SU-DHL-6 (cell line): ENCODE measurements around the gene FANCC.

ENCODE experiments used
- H2AFZ ChIP-seq: fragments of 200-600 bp; sonication (generic); 2 replicates; pipeline ENCODE4 v1.6.1; 2014; ENCODE audit warnings: low read depth, mild to moderate bottlenecking, moderate library complexity, mixed read lengths, antibody characterized with exemption, low read length; ENCODE audit not compliant: severe bottlenecking
- H3F3A ChIP-seq: fragments of 200-600 bp; shearing (Covaris generic); 2 replicates; pipeline ENCODE4 v1.6.0; 2016; ENCODE audit warnings: antibody characterized with exemption, mild to moderate bottlenecking; ENCODE audit not compliant: insufficient read depth
- H3K27ac ChIP-seq: fragments of 200-600 bp; sonication (generic); 2 replicates; pipeline ENCODE4 v1.5.1; 2016; ENCODE audit warnings: low read depth, mild to moderate bottlenecking, low read length, moderate library complexity, mixed read lengths
- H3K27me3 ChIP-seq: fragments of 200-600 bp; sonication (generic), shearing (Covaris generic); 2 replicates; pipeline ENCODE4 v1.6.0; 2014; ENCODE audit warnings: mild to moderate bottlenecking, low read length
- H3K36me3 ChIP-seq: fragments of 200-600 bp; sonication (generic); 2 replicates; pipeline ENCODE4 v1.6.1; 2014; ENCODE audit warnings: mild to moderate bottlenecking, low read length, mixed read lengths
- H3K4me2 ChIP-seq: fragments of 300-600, 200-600 bp; shearing (Covaris generic), sonication (generic); 2 replicates; pipeline ENCODE4 v1.6.0; 2014; ENCODE audit warnings: low read length, low read depth, mild to moderate bottlenecking; ENCODE audit not compliant: poor library complexity, severe bottlenecking
- H3K4me3 ChIP-seq: fragments of 200-600 bp; sonication (generic); 2 replicates; pipeline ENCODE4 v1.5.1; 2014; ENCODE audit warnings: antibody characterized with exemption, low read length, mild to moderate bottlenecking, mixed read lengths; ENCODE audit not compliant: insufficient read depth, poor library complexity, severe bottlenecking
- H3K79me2 ChIP-seq: fragments of 200-600 bp; sonication (generic); 2 replicates; pipeline ENCODE4 v1.6.1; 2014; ENCODE audit warnings: mild to moderate bottlenecking, low read length, moderate library complexity; ENCODE audit not compliant: insufficient read depth
- H3K9ac ChIP-seq: fragments of 200-600 bp; sonication (generic); 2 replicates; pipeline ENCODE4 v1.7.0; 2014; ENCODE audit warnings: mild to moderate bottlenecking, low read length
- H3K9me2 ChIP-seq: fragments of 200-600 bp; sonication (generic); replicated peaks from 2 replicates; pipeline ENCODE4 v1.6.1; 2014; ENCODE audit warnings: low read length; ENCODE audit not compliant: insufficient read depth
- H3K9me3 ChIP-seq: fragments of 200-600 bp; sonication (generic); 2 replicates; pipeline ENCODE4 v1.6.1; 2014; ENCODE audit warnings: low read length, mixed read lengths; ENCODE audit not compliant: insufficient read depth
- H4K20me1 ChIP-seq: fragments of 200-600 bp; sonication (generic); 2 replicates; pipeline ENCODE4 v1.6.1; 2014; ENCODE audit warnings: low read depth, mild to moderate bottlenecking, antibody characterized with exemption, low read length, moderate library complexity, mixed read lengths
- EZH2phosphoT487 ChIP-seq: fragments of 200-600 bp; sonication (generic), shearing (Covaris generic); conservative IDR thresholded peaks from 2 replicates; pipeline ENCODE4 v1.6.1; 2018; ENCODE audit warnings: mild to moderate bottlenecking, antibody characterized with exemption, low read length, moderate library complexity, mixed read lengths
- TF ChIP-seq, protein P1 (sequence below): fragments of 200-600 bp; sonication (generic); IDR thresholded peaks from one replicate; pipeline ENCODE4 v1.5.1; 2017; ENCODE audit warnings: antibody characterized with exemption, mild to moderate bottlenecking, low read length, moderate library complexity; ENCODE audit not compliant: insufficient read depth, poor library complexity, severe bottlenecking

The FANCC gene

DNA sequence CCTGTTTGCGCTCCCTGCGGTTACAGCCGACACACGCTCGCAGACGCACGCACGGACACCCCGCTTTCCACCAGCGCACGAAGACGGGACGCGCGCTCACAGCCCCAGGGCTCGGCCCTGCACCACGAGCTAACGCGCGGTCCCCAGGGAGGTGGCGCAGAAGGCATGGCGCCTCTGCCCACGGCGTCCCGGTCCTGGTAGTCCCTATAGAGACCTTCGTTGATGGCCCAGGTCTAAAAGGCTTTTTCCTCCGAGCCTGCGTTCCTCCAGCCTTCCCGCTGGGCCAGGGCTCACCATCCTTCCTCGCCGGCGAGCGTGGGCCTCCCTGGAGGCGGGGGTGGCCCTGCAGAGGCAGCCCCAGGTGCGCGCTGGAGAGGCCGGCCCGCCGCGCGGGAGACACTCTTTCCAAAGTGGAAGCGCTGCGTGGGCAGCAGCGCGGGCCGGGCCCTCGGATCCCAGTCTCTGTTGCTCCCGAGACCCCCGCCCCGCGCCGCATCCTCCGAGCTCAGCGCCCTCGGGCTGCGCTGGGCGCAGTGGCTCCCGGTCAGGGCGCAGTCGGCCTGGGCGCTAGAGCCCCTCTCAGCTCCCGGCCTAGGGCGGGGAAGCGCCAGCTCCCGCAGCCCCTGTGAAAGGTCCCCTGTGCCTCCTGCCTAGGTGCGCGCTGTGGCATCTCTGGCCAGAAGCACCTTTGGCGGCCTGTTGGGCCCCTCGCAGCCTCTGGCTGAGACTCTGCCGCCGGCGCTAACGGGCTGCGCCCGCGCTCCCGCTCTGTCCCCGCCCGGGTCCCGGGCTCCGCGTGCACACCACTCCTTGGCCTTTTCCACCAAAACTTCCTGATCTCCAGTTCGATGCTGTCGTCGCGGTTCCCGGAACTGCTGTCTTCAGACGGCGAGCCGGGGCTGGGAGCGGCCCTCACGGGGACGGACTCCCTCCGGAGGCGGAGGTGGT, 31.9 kb upstream of the FANCC start:
- Histone ChIP-seq H3K79me2 (no peaks in the 10 kb centered on the region), H3K4me3 (no peak overlapping the region), H3K27me3 (no peaks in the 10 kb centered on the region), H3F3A (no peaks in the 10 kb centered on the region), H3K27ac (no peak overlapping the region), H3K9ac (no peak overlapping the region), H2AFZ (no peak overlapping the region), H3K9me2 (no peaks in the 10 kb centered on the region), H3K4me2 (no peak overlapping the region), H3K36me3 (no peaks in the 10 kb centered on the region), H4K20me1 (no peaks in the 10 kb centered on the region), H3K9me3 (no peaks in the 10 kb centered on the region)
- TF ChIP-seq, protein P1, sequence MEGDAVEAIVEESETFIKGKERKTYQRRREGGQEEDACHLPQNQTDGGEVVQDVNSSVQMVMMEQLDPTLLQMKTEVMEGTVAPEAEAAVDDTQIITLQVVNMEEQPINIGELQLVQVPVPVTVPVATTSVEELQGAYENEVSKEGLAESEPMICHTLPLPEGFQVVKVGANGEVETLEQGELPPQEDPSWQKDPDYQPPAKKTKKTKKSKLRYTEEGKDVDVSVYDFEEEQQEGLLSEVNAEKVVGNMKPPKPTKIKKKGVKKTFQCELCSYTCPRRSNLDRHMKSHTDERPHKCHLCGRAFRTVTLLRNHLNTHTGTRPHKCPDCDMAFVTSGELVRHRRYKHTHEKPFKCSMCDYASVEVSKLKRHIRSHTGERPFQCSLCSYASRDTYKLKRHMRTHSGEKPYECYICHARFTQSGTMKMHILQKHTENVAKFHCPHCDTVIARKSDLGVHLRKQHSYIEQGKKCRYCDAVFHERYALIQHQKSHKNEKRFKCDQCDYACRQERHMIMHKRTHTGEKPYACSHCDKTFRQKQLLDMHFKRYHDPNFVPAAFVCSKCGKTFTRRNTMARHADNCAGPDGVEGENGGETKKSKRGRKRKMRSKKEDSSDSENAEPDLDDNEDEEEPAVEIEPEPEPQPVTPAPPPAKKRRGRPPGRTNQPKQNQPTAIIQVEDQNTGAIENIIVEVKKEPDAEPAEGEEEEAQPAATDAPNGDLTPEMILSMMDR: no peak
- TF ChIP-seq EZH2phosphoT487: no peak

DNA sequence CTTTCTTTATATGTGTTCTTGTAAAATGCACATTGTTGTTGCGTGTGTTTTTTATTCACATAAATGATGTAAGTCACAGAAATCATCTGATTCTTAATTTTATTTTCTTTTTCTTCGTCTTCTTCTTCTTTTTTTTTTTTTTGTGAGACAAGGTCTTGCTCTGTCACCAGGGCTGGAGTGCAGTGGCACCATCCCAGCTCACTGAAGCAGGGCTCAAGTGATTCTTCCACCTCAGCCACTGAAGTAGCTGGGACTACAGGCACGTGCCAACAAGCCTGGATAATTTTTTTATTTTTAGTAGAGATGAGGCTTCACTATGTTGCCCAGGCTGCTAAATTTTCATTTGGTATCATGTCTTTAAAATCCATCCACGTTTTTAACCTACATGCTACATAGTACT, 28.5 kb upstream of the FANCC start:
- TF ChIP-seq, protein P1: no peak
- TF ChIP-seq EZH2phosphoT487: no peak
- no peak overlapping the region for H3K4me2 ChIP-seq
- no peaks in the 10 kb centered on the region for H3K79me2 ChIP-seq
- no peak overlapping the region for H2AFZ ChIP-seq
- H3K4me3 ChIP-seq: no peak overlapping the region
- H3F3A ChIP-seq: no peaks in the 10 kb centered on the region
- no peaks in the 10 kb centered on the region for H4K20me1 ChIP-seq
- H3K36me3 ChIP-seq: no peaks in the 10 kb centered on the region
- H3K9me2 ChIP-seq: no peaks in the 10 kb centered on the region
- H3K27me3 ChIP-seq: no peaks in the 10 kb centered on the region
- no peak overlapping the region for H3K27ac ChIP-seq
- H3K9ac ChIP-seq: no peak overlapping the region
- no peaks in the 10 kb centered on the region for H3K9me3 ChIP-seq

DNA sequence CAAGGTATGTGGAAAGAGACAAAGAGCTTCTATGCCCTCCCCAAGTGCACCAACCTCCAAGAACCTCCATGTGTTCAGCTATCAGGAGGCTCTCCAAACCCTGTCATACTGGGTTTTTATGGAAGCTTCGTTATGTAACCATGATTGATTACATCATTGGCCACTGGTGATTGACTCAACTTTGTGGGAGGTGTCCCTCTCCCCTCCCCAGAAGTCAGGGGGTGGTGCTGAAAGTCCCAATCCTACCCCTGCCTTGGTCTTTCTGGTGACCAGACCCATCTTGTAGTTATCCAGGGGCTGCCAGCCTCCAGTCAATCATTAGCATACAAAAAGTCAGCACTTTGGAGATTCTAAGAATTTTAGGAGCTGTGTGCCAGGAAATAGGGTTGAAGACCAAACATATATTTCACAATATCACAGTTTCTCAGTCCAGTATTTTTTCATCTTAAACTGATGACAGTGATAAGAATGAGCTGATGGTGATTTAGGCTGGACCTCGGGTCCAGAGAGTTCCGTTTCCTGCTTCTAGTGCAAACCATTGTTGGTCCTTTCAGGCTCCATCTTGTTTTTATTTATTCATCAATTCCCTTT, 27.3 kb upstream of the FANCC start:
- H3K36me3 ChIP-seq: no peaks in the 10 kb centered on the region
- no peaks in the 10 kb centered on the region for H3F3A ChIP-seq
- no peak overlapping the region for H3K4me3 ChIP-seq
- H3K79me2 ChIP-seq: no peaks in the 10 kb centered on the region
- TF ChIP-seq EZH2phosphoT487: no peak
- TF ChIP-seq, protein P1: no peak
- H2AFZ ChIP-seq: no peak overlapping the region
- H3K9ac ChIP-seq: no peak overlapping the region
- no peak overlapping the region for H3K27ac ChIP-seq
- H3K27me3 ChIP-seq: no peaks in the 10 kb centered on the region
- no peaks in the 10 kb centered on the region for H3K9me2 ChIP-seq
- H4K20me1 ChIP-seq: no peaks in the 10 kb centered on the region
- H3K9me3 ChIP-seq: no peaks in the 10 kb centered on the region
- no peak overlapping the region for H3K4me2 ChIP-seq
